H1 (cell line): Measurements from ENCODE around the gene CXorf65. TPM values are rescaled to one million over a fixed set of nuclear protein-coding genes. Genes with fewer than 3 reads are reported as not detected.

Source experiments
- CTCF ChIA-PET: fragments of 300-600 bp; sonication (Branson Sonifier 250); formaldehyde crosslinking; loops from one replicate; lab custom pipeline; 2021; ENCODE audit not compliant: partially characterized antibody; lab: Charles Lee
- POLR2A ChIA-PET: fragments of 300-600 bp; sonication (Branson Sonifier 250); formaldehyde crosslinking; loops from one replicate; lab custom pipeline; 2021; ENCODE audit warnings: inconsistent platforms; ENCODE audit not compliant: partially characterized antibody; lab: Charles Lee
- DNase-seq, 2 experiments: peaks; one replicate each; pipeline versions ENCODE4 v3.0.0 to v3.0.0-alpha.2; 2010 to 2022; ENCODE audit warnings: low spot score in 2 of 2, low read depth in 1 of 2, mixed read lengths in 1 of 2
- FAIRE-seq: peaks from 2 replicates; lab custom pipeline; 2011; peaks lifted over from hg19 to GRCh38; lab: Jason Lieb, UNC
- H2AFZ ChIP-seq: 2 replicates; pipeline ENCODE4 v1.8.1; 2012; ENCODE audit warnings: low read length, inconsistent platforms
- H2AK5ac ChIP-seq: 2 replicates; pipeline ENCODE4 v1.6.1; 2013; ENCODE audit warnings: low read depth, low read length
- H2BK120ac ChIP-seq: replicated peaks from 2 replicates; pipeline ENCODE3; 2013; ENCODE audit warnings: low read depth, low read length, inconsistent platforms
- H2BK12ac ChIP-seq: 2 replicates; pipeline ENCODE4 v1.6.1; 2013; ENCODE audit warnings: low read depth, low read length
- H2BK15ac ChIP-seq: 2 replicates; pipeline ENCODE4 v1.6.1; 2013; ENCODE audit warnings: low read length
- H2BK20ac ChIP-seq: 2 replicates; pipeline ENCODE4 v1.6.1; 2013; ENCODE audit warnings: low read length
- H2BK5ac ChIP-seq: 2 replicates; pipeline ENCODE4 v1.6.1; 2013; ENCODE audit warnings: low read depth, low read length
- H3K14ac ChIP-seq: 2 replicates; pipeline ENCODE4 v1.6.1; 2013; ENCODE audit warnings: inconsistent platforms; ENCODE audit not compliant: insufficient read length
- H3K18ac ChIP-seq: 2 replicates; pipeline ENCODE4 v1.6.1; 2013; ENCODE audit warnings: low read length; ENCODE audit errors: extremely low read depth
- H3K23ac ChIP-seq: 2 replicates; pipeline ENCODE4 v1.6.1; 2013; ENCODE audit warnings: inconsistent platforms; ENCODE audit not compliant: insufficient read length
- H3K23me2 ChIP-seq: 2 replicates; pipeline ENCODE4 v1.6.1; 2013; ENCODE audit warnings: low read depth, low read length
- H3K27ac ChIP-seq: 2 replicates; pipeline ENCODE4 v1.6.1; 2011; ENCODE audit warnings: low read depth, low read length, inconsistent platforms
- H3K27me3 ChIP-seq, 4 experiments: replicated peaks in 1 of 4; 1 replicate in 1 of 4; 2 replicates in 3 of 4; pipeline versions ENCODE4 v1.6.1 to v1.8.1; 2011 to 2013; ENCODE audit warnings: low read length in 3 of 4, mild to moderate bottlenecking in 3 of 4, inconsistent platforms in 2 of 4, mixed read lengths in 2 of 4, moderate library complexity in 1 of 4; ENCODE audit not compliant: control insufficient read depth in 3 of 4, insufficient read depth in 3 of 4; ENCODE audit errors: extremely low read depth in 1 of 4
- H3K36me3 ChIP-seq, 4 experiments: 2 replicates each; pipeline versions ENCODE4 v1.6.1 to v1.8.1; 2011 to 2013; ENCODE audit warnings: mild to moderate bottlenecking in 4 of 4, low read length in 3 of 4, moderate library complexity in 2 of 4, control low read depth in 1 of 4, inconsistent platforms in 1 of 4; ENCODE audit not compliant: insufficient read depth in 4 of 4, control insufficient read depth in 2 of 4
- H3K4ac ChIP-seq: replicated peaks from 2 replicates; pipeline ENCODE3; 2013; ENCODE audit warnings: low read length, low read depth, mixed read lengths, inconsistent platforms; ENCODE audit not compliant: insufficient read length
- H3K4me1 ChIP-seq, 4 experiments: replicated peaks in 1 of 4; 1 replicate in 1 of 4; 2 replicates in 3 of 4; pipeline versions ENCODE4 v1.6.1 to v1.8.1; 2011 to 2013; ENCODE audit warnings: low read length in 3 of 4, inconsistent platforms in 2 of 4, mixed read lengths in 1 of 4; ENCODE audit not compliant: insufficient read depth in 4 of 4, control insufficient read depth in 3 of 4
- H3K4me2 ChIP-seq, 2 experiments: 2 replicates each; pipeline versions ENCODE4 v1.6.1 to v1.8.1; 2011 to 2013; ENCODE audit warnings: low read depth in 2 of 2, low read length in 2 of 2, control low read depth in 1 of 2, inconsistent platforms in 1 of 2, mild to moderate bottlenecking in 1 of 2; ENCODE audit not compliant: insufficient read depth in 1 of 2
- H3K4me3 ChIP-seq, 4 experiments: fragments of 200-600, 300-600 bp in 1 of 4; sonication (generic), shearing (Covaris generic), sonication (Bioruptor Twin) in 1 of 4; 2 replicates each; pipeline versions ENCODE4 v1.5.1 to v1.8.1; 2011 to 2016; ENCODE audit warnings: low read length in 4 of 4, low read depth in 3 of 4, control low read depth in 2 of 4, inconsistent platforms in 2 of 4, mild to moderate bottlenecking in 2 of 4, mixed read lengths in 1 of 4, moderate library complexity in 1 of 4; ENCODE audit not compliant: insufficient read depth in 2 of 4; ENCODE audit errors: extremely low read depth in 1 of 4
- H3K56ac ChIP-seq: replicated peaks from 2 replicates; pipeline ENCODE3; 2013; ENCODE audit warnings: low read depth, mild to moderate bottlenecking, mixed read lengths, low read length, inconsistent platforms; ENCODE audit not compliant: insufficient read length
- H3K79me1 ChIP-seq: 2 replicates; pipeline ENCODE4 v1.6.1; 2013; ENCODE audit warnings: low read depth, low read length, control low read depth
- H3K79me2 ChIP-seq, 2 experiments: 2 replicates each; pipeline versions ENCODE4 v1.6.1 to v1.8.1; 2012 to 2013; ENCODE audit warnings: low read length in 2 of 2, mild to moderate bottlenecking in 2 of 2, inconsistent platforms in 1 of 2; ENCODE audit not compliant: insufficient read depth in 2 of 2, control insufficient read depth in 1 of 2
- H3K9ac ChIP-seq, 4 experiments: replicated peaks in 1 of 4; 1 replicate in 1 of 4; 2 replicates in 3 of 4; pipeline versions ENCODE4 v1.6.1 to v1.8.1; 2011 to 2013; ENCODE audit warnings: low read depth in 3 of 4, low read length in 3 of 4, control low read depth in 2 of 4, mild to moderate bottlenecking in 2 of 4, moderate library complexity in 2 of 4, inconsistent platforms in 1 of 4; ENCODE audit errors: extremely low read depth in 1 of 4
- H3K9me3 ChIP-seq, 2 experiments: 2 replicates each; pipeline versions ENCODE4 v1.6.1 to v1.8.1; 2012 to 2013; ENCODE audit warnings: mild to moderate bottlenecking in 2 of 2, moderate library complexity in 2 of 2, control low read depth in 1 of 2, inconsistent platforms in 1 of 2, low read depth in 1 of 2, low read length in 1 of 2, mixed read lengths in 1 of 2; ENCODE audit not compliant: insufficient read depth in 2 of 2
- H4K20me1 ChIP-seq, 2 experiments: replicated peaks in 1 of 2; 2 replicates each; pipeline versions ENCODE3 to v1.8.1; 2011 to 2013; ENCODE audit warnings: inconsistent platforms in 2 of 2, low read length in 2 of 2, mild to moderate bottlenecking in 1 of 2; ENCODE audit not compliant: insufficient read depth in 2 of 2, control insufficient read depth in 1 of 2
- H4K5ac ChIP-seq: 2 replicates; pipeline ENCODE4 v1.6.1; 2013; ENCODE audit warnings: low read length, low read depth, mixed read lengths, inconsistent platforms; ENCODE audit not compliant: insufficient read length
- H4K8ac ChIP-seq: 2 replicates; pipeline ENCODE4 v1.8.0; 2013; ENCODE audit warnings: mild to moderate bottlenecking, moderate library complexity, low read length, inconsistent platforms; ENCODE audit not compliant: insufficient read depth; ENCODE audit errors: extremely low read depth
- H4K91ac ChIP-seq: replicated peaks from 2 replicates; pipeline ENCODE3; 2013; ENCODE audit warnings: low read length, mixed read lengths, inconsistent platforms; ENCODE audit not compliant: insufficient read length
- ATF3 ChIP-seq: IDR thresholded peaks from 2 replicates; pipeline ENCODE4 v1.6.1; 2011; ENCODE audit warnings: low read depth, mild to moderate bottlenecking, low read length; ENCODE audit not compliant: insufficient read depth
- BCL11A ChIP-seq, 2 experiments: IDR thresholded peaks; one replicate each; pipeline ENCODE4 v1.6.1; 2011; ENCODE audit warnings: low read depth in 2 of 2, low read length in 2 of 2, mild to moderate bottlenecking in 2 of 2
- CBX5 ChIP-seq: fragments of 300-800, 300-1000 bp; sonication (generic); IDR thresholded peaks from 2 replicates; pipeline ENCODE4 v1.7.1; 2016; ENCODE audit warnings: antibody characterized with exemption, low read length, low read depth
- POU5F1 ChIP-seq: IDR thresholded peaks from 2 replicates; pipeline ENCODE4 v1.6.1; 2011; ENCODE audit warnings: low read depth, mild to moderate bottlenecking, low read length, moderate library complexity
- RXRA ChIP-seq: IDR thresholded peaks from 2 replicates; pipeline ENCODE4 v1.6.1; 2011; ENCODE audit warnings: low read depth, mild to moderate bottlenecking, low read length, moderate library complexity; ENCODE audit not compliant: insufficient read depth
- SAP30 ChIP-seq: fragments of 300-600 bp; sonication (generic); IDR thresholded peaks from 2 replicates; pipeline ENCODE4 v1.7.1; 2012; ENCODE audit warnings: low read length, moderate library complexity, mild to moderate bottlenecking, inconsistent platforms; ENCODE audit not compliant: insufficient read depth, insufficient replicate concordance
- SP1 ChIP-seq: IDR thresholded peaks from 2 replicates; pipeline ENCODE4 v1.6.1; 2011; ENCODE audit warnings: low read depth, low read length
- SP4 ChIP-seq: IDR thresholded peaks from 2 replicates; pipeline ENCODE4 v1.6.1; 2012; ENCODE audit warnings: low read length, inconsistent platforms
- WGBS, 2 experiments: shearing (Covaris generic) in 1 of 2; methylation state at CpG; one replicate each; pipeline versions ENCODE4 v1.1.6 to v1.1.7; 2013 to 2015; ENCODE audit warnings: low lambda C conversion rate in 2 of 2, mixed read lengths in 2 of 2, inconsistent platforms in 1 of 2, low coverage in 1 of 2, missing lambda C conversion rate in 1 of 2; ENCODE audit not compliant: insufficient replicate concordance in 2 of 2, insufficient coverage in 1 of 2, insufficient read length in 1 of 2; ENCODE audit errors: extremely low coverage in 1 of 2, missing lambda C conversion rate in 1 of 2; 5-methylcytosine and 5-hydroxymethylcytosine counted together
- polyA plus RNA-seq, 7 experiments: library from polyadenylated mRNA; depleted of rRNA in 3 of 7; stranded (reverse) in 5 of 7; unstranded in 2 of 7; fragments of >200 nt in 5 of 7; fragments of 200-250 nt in 2 of 7; gene quantifications; 1 replicate in 5 of 7; 2 replicates in 1 of 7; 4 replicates in 1 of 7; pipeline versions ENCODE4 v1.2.1 to v1.2.3, GENCODE V29; 2011 to 2013; ENCODE audit warnings: missing spikeins in 2 of 7, mixed read lengths in 2 of 7
- total RNA-seq: library from RNA; stranded (reverse); fragmentation: NEBNext Ultra II Directional; extraction: Animal tissue kit (Norgen Biotek cat#: 25700); gene quantifications from 2 replicates; pipeline ENCODE4 v1.2.1, GENCODE V29; 2021

The CXorf65 gene
- total and polyA plus RNA-seq, 2 of the 8 experiments (the other 6 are each of a cell fraction or from before 2014, with no cell fraction given): not detected

- Histone ChIP-seq H3K18ac (no peak overlapping the region), H3K14ac (no peak overlapping the region), H2AFZ (no peak overlapping the region), H3K56ac (no peak overlapping the region), H3K27ac (no peak overlapping the region), H4K8ac (no peak overlapping the region), H2AK5ac (no peak overlapping the region), H3K79me1 (no peaks in the 10 kb centered on the region), H3K4ac (no peak overlapping the region), H2BK5ac (no peak overlapping the region), H3K23ac (no peak overlapping the region), H3K4me3 (no peak overlapping the region), H3K23me2 (peaks cover 2% of the 10 kb centered on the region; the same call in 1 of the 2 replicates), H2BK12ac (no peak overlapping the region), H3K4me1 (peaks cover 0 to 6% (median 2%) of the 10 kb centered on the region in 4 experiments; a peak in 3 of 7 replicates), H3K36me3 (peaks cover 3 to 36% (median 15%) of the 10 kb centered on the region in 4 experiments; a peak in 7 of 8 replicates), H2BK20ac (no peak overlapping the region), H3K79me2 (no peaks in the 10 kb centered on the region)
- CTCF ChIA-PET: interaction anchor here (0.5 to 1.5 kb wide), 2 partner anchors 11 to 144 kb away, joined by 3 read pairs; no protein-coding TSS in a partner anchor
- WGBS, 2 experiments: 100% methylated on average over 5 of the region's 6 CpGs; no CpG with 5 or more reads in 1 of the 2 experiments
- no peak for DNase-seq
- POLR2A ChIA-PET: no interaction called here
- TF ChIP-seq RXRA (no peak), CBX5 (no peak), SAP30 (no peak), POU5F1 (no peak), ATF3 (no peak), SP4 (no peak), SP1 (no peak), BCL11A (IDR thresholded peaks at IDR 0.05; ENCODE audit: low read depth in 2 of 2, low read length in 2 of 2) (no peak)
- TF ChIP-seq, all 59 proteins: peak for 0
- Histone ChIP-seq H3K9ac (no peak overlapping the region), H4K91ac (no peak overlapping the region), H4K5ac (no peak overlapping the region), H3K9me3 (no peaks in the 10 kb centered on the region), H3K27me3 (no peaks in the 10 kb centered on the region), H4K20me1 (no peaks in the 10 kb centered on the region), H3K4me2 (no peak overlapping the region), H2BK120ac (no peak overlapping the region), H2BK15ac (no peak overlapping the region)
- FAIRE-seq: no peak
These were observed 33.9 kb upstream of the CXorf65 start for GRCh38 chrX:71140440-71140839.
